ENCODE results near the gene ITGA2B. TPM values are rescaled to one million over a fixed set of nuclear protein-coding genes. Genes with fewer than 3 reads are reported as not detected.

ITGA2B gene
- total and polyA plus RNA-seq, 2 experiments from 2014 or later = 13.3 to 13.9 TPM

DNA sequence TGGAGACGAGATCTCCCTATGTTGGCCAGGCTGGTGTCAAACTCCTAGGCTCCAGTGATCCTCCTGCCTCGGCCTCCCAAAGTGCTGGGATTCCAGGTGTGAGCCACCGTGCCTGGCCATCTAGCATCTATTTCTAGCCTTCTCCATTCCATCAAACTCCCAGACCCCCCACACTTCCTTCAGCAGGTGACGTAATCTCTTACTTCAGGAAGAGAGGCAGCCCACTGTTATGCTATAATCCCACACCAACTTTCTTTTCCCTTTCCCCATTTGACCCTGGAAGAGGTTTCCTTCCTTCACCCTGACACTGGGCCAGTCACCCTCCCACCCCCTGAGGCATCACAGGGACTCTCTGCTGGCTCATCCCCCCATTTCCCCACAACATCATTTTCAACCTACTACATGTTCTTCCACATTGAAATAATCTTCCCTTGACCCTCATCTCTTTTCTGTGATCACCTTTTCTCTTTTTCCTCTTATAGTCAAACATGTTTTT lies 7.6 kb downstream of the ITGA2B start:
- Histone ChIP-seq H3F3A (replicated peaks; ENCODE audit: low read depth) (0 out of 2 replicates have a peak, but pooled peaks cover 3% of the 10 kb centered on the region), H3K36me3 (ENCODE audit: insufficient read depth) (no peaks in the 10 kb centered on the region), H2AFZ (no peak overlapping the region), H3K4me1 (ENCODE audit: insufficient read depth) (peaks cover 7% of the 10 kb centered on the region), H3K27ac (ENCODE audit: low read depth) (no peak overlapping the region), H4K20me1 (replicated peaks; ENCODE audit: insufficient read depth) (no peaks in the 10 kb centered on the region), H3K9me2 (ENCODE audit: insufficient read depth) (no peaks in the 10 kb centered on the region), H3K4me2 (no peak overlapping the region), H3K27me3 (ENCODE audit: insufficient read depth) (peaks cover 44% of the 10 kb centered on the region), H3K4me3 (no peak overlapping the region), H3K79me2 (replicated peaks; ENCODE audit: insufficient read depth) (no peaks in the 10 kb centered on the region)
- H3K27ac Mint-ChIP-seq = no peak overlapping the region
- H3K27me3 Mint-ChIP-seq (ENCODE audit: insufficient read depth, low read depth, poor library complexity) = peaks cover 41% of the 10 kb centered on the region
- peaks cover 13% of the 10 kb centered on the region for H3K4me1 Mint-ChIP-seq
- H3K36me3 Mint-ChIP-seq (ENCODE audit: low read depth) = peaks cover 3% of the 10 kb centered on the region; the same call in 2 of the 3 replicates
- TF ChIP-seq, protein P1, sequence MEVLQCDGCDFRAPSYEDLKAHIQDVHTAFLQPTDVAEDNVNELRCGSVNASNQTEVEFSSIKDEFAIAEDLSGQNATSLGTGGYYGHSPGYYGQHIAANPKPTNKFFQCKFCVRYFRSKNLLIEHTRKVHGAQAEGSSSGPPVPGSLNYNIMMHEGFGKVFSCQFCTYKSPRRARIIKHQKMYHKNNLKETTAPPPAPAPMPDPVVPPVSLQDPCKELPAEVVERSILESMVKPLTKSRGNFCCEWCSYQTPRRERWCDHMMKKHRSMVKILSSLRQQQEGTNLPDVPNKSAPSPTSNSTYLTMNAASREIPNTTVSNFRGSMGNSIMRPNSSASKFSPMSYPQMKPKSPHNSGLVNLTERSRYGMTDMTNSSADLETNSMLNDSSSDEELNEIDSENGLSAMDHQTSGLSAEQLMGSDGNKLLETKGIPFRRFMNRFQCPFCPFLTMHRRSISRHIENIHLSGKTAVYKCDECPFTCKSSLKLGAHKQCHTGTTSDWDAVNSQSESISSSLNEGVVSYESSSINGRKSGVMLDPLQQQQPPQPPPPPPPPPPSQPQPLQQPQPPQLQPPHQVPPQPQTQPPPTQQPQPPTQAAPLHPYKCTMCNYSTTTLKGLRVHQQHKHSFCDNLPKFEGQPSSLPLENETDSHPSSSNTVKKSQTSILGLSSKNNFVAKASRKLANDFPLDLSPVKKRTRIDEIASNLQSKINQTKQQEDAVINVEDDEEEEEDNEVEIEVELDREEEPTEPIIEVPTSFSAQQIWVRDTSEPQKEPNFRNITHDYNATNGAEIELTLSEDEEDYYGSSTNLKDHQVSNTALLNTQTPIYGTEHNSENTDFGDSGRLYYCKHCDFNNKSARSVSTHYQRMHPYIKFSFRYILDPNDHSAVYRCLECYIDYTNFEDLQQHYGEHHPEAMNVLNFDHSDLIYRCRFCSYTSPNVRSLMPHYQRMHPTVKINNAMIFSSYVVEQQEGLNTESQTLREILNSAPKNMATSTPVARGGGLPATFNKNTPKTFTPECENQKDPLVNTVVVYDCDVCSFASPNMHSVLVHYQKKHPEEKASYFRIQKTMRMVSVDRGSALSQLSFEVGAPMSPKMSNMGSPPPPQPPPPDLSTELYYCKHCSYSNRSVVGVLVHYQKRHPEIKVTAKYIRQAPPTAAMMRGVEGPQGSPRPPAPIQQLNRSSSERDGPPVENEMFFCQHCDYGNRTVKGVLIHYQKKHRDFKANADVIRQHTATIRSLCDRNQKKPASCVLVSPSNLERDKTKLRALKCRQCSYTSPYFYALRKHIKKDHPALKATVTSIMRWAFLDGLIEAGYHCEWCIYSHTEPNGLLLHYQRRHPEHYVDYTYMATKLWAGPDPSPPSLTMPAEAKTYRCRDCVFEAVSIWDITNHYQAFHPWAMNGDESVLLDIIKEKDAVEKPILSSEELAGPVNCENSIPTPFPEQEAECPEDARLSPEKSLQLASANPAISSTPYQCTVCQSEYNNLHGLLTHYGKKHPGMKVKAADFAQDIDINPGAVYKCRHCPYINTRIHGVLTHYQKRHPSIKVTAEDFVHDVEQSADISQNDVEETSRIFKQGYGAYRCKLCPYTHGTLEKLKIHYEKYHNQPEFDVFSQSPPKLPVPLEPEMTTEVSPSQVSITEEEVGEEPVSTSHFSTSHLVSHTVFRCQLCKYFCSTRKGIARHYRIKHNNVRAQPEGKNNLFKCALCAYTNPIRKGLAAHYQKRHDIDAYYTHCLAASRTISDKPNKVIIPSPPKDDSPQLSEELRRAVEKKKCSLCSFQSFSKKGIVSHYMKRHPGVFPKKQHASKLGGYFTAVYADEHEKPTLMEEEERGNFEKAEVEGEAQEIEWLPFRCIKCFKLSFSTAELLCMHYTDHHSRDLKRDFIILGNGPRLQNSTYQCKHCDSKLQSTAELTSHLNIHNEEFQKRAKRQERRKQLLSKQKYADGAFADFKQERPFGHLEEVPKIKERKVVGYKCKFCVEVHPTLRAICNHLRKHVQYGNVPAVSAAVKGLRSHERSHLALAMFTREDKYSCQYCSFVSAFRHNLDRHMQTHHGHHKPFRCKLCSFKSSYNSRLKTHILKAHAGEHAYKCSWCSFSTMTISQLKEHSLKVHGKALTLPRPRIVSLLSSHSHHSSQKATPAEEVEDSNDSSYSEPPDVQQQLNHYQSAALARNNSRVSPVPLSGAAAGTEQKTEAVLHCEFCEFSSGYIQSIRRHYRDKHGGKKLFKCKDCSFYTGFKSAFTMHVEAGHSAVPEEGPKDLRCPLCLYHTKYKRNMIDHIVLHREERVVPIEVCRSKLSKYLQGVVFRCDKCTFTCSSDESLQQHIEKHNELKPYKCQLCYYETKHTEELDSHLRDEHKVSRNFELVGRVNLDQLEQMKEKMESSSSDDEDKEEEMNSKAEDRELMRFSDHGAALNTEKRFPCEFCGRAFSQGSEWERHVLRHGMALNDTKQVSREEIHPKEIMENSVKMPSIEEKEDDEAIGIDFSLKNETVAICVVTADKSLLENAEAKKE (CRISPR knock-in tag; IDR thresholded peaks at IDR 0.05) = no peak
- TF ChIP-seq ZNF331 (CRISPR knock-in tag; IDR thresholded peaks at IDR 0.05; ENCODE audit: low read depth) = no peak
- TF ChIP-seq EZH2phosphoT487 (IDR thresholded peaks at IDR 0.05; ENCODE audit: unreplicated experiment) = no peak
- TF ChIP-seq ZNF114 (CRISPR knock-in tag; IDR thresholded peaks at IDR 0.05) = no peak
- no peak for TF ChIP-seq STAT1 (IDR thresholded peaks at IDR 0.05; ENCODE audit: unreplicated experiment)
- TF ChIP-seq CREB1 (CRISPR knock-in tag; IDR thresholded peaks at IDR 0.05; ENCODE audit: low read depth) = no peak
- no peak for TF ChIP-seq EZH2 (IDR thresholded peaks at IDR 0.05; ENCODE audit: low read depth, unreplicated experiment)
- no peak for TF ChIP-seq POLR2AphosphoS5 (IDR thresholded peaks at IDR 0.05; ENCODE audit: low read depth)
- no peak for ATAC-seq
- DNase-seq (ENCODE audit: low spot score) = no peak
- no peak overlapping the region for H3K4me3 Mint-ChIP-seq
- no peaks in the 10 kb centered on the region; the same call in 2 of the 3 replicates for H3K9me3 Mint-ChIP-seq
